Activated CD4-positive, alpha-beta T cell treated with anti-CD3 and anti-CD28 coated beads for 36 hours (primary cell): ENCODE results near the gene RPRD2. TPM values are rescaled to one million over a fixed set of nuclear protein-coding genes. Genes with fewer than 3 reads are reported as not detected.

ENCODE experiments used
- ATAC-seq: fragments of 200-7000 bp; cut with Tn5 transposase; one replicate; pipeline ENCODE4 v1.10.0; 2021; ENCODE audit warnings: mild to moderate bottlenecking, moderate library complexity
- CTCF ChIA-PET: fragments of 350-600 bp; sonication (Branson Sonifier 250); formaldehyde crosslinking; loops from one replicate; lab custom pipeline; 2021; ENCODE audit warnings: antibody characterized with exemption; lab: Charles Lee
- POLR2A ChIA-PET: fragments of 350-600 bp; sonication (Branson Sonifier 250); formaldehyde crosslinking; loops from one replicate; lab custom pipeline; 2021; ENCODE audit warnings: antibody characterized with exemption, inconsistent platforms; lab: Charles Lee
- DNase-seq: peaks from one replicate; pipeline ENCODE4 v3.0.0-alpha.2; 2020
- H3K27ac Mint-ChIP-seq: one replicate; pipeline ENCODE4 v1.8.0; 2021; ENCODE audit warnings: mixed read lengths
- H3K27me3 Mint-ChIP-seq: one replicate; pipeline ENCODE4 v1.8.0; 2021; ENCODE audit warnings: mixed read lengths
- H3K36me3 Mint-ChIP-seq: one replicate; pipeline ENCODE4 v1.8.0; 2021; ENCODE audit warnings: low read depth, mixed read lengths
- H3K4me1 Mint-ChIP-seq: one replicate; pipeline ENCODE4 v1.8.0; 2021; ENCODE audit warnings: mixed read lengths
- H3K4me3 Mint-ChIP-seq: one replicate; pipeline ENCODE4 v1.8.0; 2021; ENCODE audit warnings: mild to moderate bottlenecking, moderate library complexity, mixed read lengths
- H3K9me3 Mint-ChIP-seq: one replicate; pipeline ENCODE4 v1.8.0; 2021; ENCODE audit warnings: low read depth, mixed read lengths
- intact Hi-C, 2 experiments: fragments of 100-400 bp; cut with DNase I in 1 of 2; cut with micrococcal nuclease in 1 of 2; formaldehyde crosslinking; loops; one replicate each; pipeline versions ENCODE4 v1.14.2 to v1.15.1; 2022 to 2024; cut with DNase I, micrococcal nuclease
- total RNA-seq, 2 experiments: library from RNA; stranded (reverse); gene quantifications; one replicate each; pipeline ENCODE4 v1.2.3, GENCODE V29; 2021

The RPRD2 gene
- total RNA-seq, 2 experiments from 2014 or later: 24.4 to 32.2 TPM

- Mint-ChIP-seq H3K4me3 (peak overlapping the region; percentile 91), H3K27me3 (no peaks in the 10 kb centered on the region), H3K27ac (peak overlapping the region; percentile 99), H3K36me3 (peaks cover 26% of the 10 kb centered on the region), H3K9me3 (no peaks in the 10 kb centered on the region), H3K4me1 (peaks cover 19% of the 10 kb centered on the region)
- ChIA-PET POLR2A (interaction anchor here (0.6 to 1.5 kb wide), 13 partner anchors 8 to 480 kb away, joined by 3 to 8 read pairs (median 4); a partner anchor contains a TSS), CTCF (interaction anchor here (0.7 to 1.5 kb wide), 3 partner anchors 41 to 131 kb away, joined by 3 to 4 read pairs (median 4); no protein-coding TSS in a partner anchor)
- ATAC-seq (peak; percentile 37), DNase-seq (peak; percentile 91)
- intact Hi-C loops: loop anchor here (1.0 to 10.0 kb wide), 13 partner anchors 68 to 983 kb away; partner anchors contain the start of genes ANP32E (in 2 of the 2), ENSA (in 2 of the 2), APH1A (in 1 of the 2) and FALEC (in 1 of the 2)
Measured at GRCh38 chr1:150364231-150365003, 470 bp downstream of the RPRD2 start.

DNA sequence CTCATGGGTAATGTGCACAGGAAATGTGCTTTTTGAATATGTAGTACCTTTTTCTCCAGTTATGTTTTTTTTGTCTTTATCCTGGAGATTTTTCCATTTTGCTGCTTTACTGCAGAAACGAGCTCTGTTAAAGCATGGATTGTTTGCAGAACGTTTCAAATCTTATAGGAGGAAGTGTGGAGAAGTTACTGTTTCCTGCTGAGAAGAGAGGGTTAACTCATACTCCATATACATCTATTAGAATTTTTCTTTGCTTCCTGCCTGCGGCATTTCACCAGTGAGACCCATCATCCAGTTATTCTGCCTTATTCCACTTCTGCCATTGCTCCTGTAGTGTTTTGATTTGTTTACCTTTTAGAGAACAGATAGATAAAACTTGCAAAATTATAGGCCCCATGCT is 2.0 kb downstream of the RPRD2 start:
- no peaks in the 10 kb centered on the region for H3K27me3 Mint-ChIP-seq
- POLR2A ChIA-PET: no interaction called here
- no peaks in the 10 kb centered on the region for H3K9me3 Mint-ChIP-seq
- peaks cover 33% of the 10 kb centered on the region for H3K4me1 Mint-ChIP-seq
- ATAC-seq (no peak), DNase-seq (no peak)
- peaks cover 26% of the 10 kb centered on the region for H3K36me3 Mint-ChIP-seq
- H3K27ac Mint-ChIP-seq: peak overlapping the region; percentile 99
- intact Hi-C loops: loop anchor here (2.0 to 10.0 kb wide), 4 partner anchors 66 to 561 kb away; partner anchors contain the start of genes ENSA (in 1 of the 2) and SETDB1 (in 1 of the 2)
- H3K4me3 Mint-ChIP-seq: peak overlapping the region; percentile 91
- CTCF ChIA-PET: no interaction called here

GRCh38 chr1:150366416-150367296 is 2.7 kb downstream of the RPRD2 start:
- DNase-seq (no peak), ATAC-seq (no peak)
- peak overlapping the region; percentile 91 for H3K4me3 Mint-ChIP-seq
- ChIA-PET POLR2A (interaction anchor here (0.5 to 0.6 kb wide), 2 partner anchors 115 to 133 kb away, joined by 3 read pairs; no protein-coding TSS in a partner anchor), CTCF (no interaction called here)
- H3K27ac Mint-ChIP-seq: peak overlapping the region; percentile 99
- peaks cover 40% of the 10 kb centered on the region for H3K4me1 Mint-ChIP-seq
- H3K36me3 Mint-ChIP-seq: peaks cover 28% of the 10 kb centered on the region
- intact Hi-C loops: loop anchor here (5.0 to 10.0 kb wide), 3 partner anchors 66 to 258 kb away; partner anchors contain the start of gene ENSA (in 1 of the 2)
- no peaks in the 10 kb centered on the region for H3K9me3 Mint-ChIP-seq
- no peaks in the 10 kb centered on the region for H3K27me3 Mint-ChIP-seq

DNA sequence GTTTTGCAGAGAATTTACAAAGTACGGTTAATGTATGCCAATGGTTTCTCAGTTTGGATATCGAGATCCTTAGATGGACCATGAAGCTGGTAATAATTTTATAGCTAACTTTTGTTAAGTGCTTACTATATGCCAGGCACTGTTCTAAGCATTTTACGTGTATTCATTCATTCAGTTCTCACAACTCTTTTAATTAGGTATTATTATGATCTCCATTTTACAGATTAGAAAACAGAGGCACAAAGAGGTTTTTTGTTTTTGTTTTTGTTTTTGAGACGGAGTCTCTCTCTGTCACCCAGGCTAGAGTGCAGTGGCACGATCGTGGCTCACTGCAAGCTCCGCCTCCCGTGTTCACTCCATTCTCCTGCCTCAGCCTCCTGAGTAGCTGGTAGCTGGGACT is 7.2 kb downstream of the RPRD2 start:
- DNase-seq (peak; percentile 38), ATAC-seq (no peak)
- Mint-ChIP-seq H3K4me1 (peaks cover 79% of the 10 kb centered on the region), H3K36me3 (peaks cover 23% of the 10 kb centered on the region), H3K9me3 (no peaks in the 10 kb centered on the region), H3K27ac (peak overlapping the region; percentile 7), H3K4me3 (peak overlapping the region; percentile 34), H3K27me3 (no peaks in the 10 kb centered on the region)
- ChIA-PET POLR2A (interaction anchor here (0.9 to 1.3 kb wide), 2 partner anchors 9 to 32 kb away, joined by 3 to 4 read pairs; no protein-coding TSS in a partner anchor), CTCF (interaction anchor here (0.6 to 2.1 kb wide), 6 partner anchors 11 to 635 kb away, joined by 3 to 10 read pairs (median 3); partner anchors contain the start of gene MINDY1)
- intact Hi-C loops: no loop called here

DNA sequence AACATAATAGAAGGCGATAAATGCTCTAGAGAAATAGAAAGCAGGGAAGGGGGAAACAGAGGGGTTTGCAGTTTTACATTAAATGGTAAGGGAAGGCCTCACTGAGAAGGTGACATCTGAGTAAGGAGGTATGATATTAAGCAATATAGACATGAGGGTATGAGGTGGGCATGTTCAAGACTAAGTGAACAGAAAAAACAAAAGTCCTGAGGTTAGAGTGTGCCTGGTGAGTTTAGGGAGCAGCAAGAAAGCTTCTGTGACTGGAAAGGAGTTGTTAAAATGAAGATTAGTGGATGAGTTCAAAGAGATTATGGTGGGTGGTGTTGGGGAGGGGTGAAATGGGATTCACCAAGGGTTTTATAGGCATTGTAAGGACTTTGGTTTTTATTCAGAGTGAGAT is 8.6 kb downstream of the RPRD2 start:
- Mint-ChIP-seq H3K27me3 (no peaks in the 10 kb centered on the region), H3K9me3 (no peaks in the 10 kb centered on the region), H3K4me3 (no peak overlapping the region), H3K36me3 (peaks cover 15% of the 10 kb centered on the region), H3K27ac (peak overlapping the region; percentile 80), H3K4me1 (peaks cover 76% of the 10 kb centered on the region)
- ATAC-seq (peak; percentile 69), DNase-seq (no peak)
- CTCF ChIA-PET: interaction anchor here (0.5 to 2.1 kb wide), 3 partner anchors 10 to 186 kb away, joined by 3 to 10 read pairs (median 5); no protein-coding TSS in a partner anchor
- POLR2A ChIA-PET: interaction anchor here (0.6 to 1.0 kb wide), 4 partner anchors 8 to 206 kb away, joined by 3 to 6 read pairs (median 3); partner anchors contain the start of genes MCL1 and RPRD2
- intact Hi-C loops: no loop called here

DNA sequence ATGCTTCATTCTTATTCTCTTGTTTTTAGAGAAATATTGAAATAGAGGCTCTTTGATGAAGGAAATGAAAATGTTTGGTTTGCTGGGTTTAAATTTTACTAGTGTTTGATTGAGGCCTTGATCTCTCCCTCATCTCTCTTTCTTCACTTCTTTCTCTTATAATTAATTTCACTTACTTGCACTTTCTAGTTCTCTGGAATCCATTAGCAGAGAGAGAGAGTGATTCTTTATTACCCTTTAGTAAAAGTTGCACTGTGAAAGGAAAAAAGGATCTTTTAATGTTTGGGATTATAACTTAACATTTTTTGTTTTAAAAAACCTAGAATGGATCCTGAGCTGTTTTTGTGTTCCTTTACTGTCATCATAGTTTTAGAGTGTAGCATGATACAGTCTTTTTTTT is 12.2 kb downstream of the RPRD2 start:
- no peak for DNase-seq
- Mint-ChIP-seq H3K36me3 (peaks cover 7% of the 10 kb centered on the region), H3K4me3 (no peak overlapping the region), H3K9me3 (no peaks in the 10 kb centered on the region), H3K27me3 (no peaks in the 10 kb centered on the region), H3K27ac (no peak overlapping the region), H3K4me1 (peaks cover 51% of the 10 kb centered on the region)
- intact Hi-C loops: no loop called here
- CTCF ChIA-PET: interaction anchor here (0.8 to 1.0 kb wide), 3 partner anchors 8 to 120 kb away, joined by 3 read pairs; no protein-coding TSS in a partner anchor
- POLR2A ChIA-PET: interaction anchor here (0.6 kb wide), 1 partner anchor 13 kb away, joined by 6 read pairs; no protein-coding TSS in a partner anchor
- no peak for ATAC-seq

DNA sequence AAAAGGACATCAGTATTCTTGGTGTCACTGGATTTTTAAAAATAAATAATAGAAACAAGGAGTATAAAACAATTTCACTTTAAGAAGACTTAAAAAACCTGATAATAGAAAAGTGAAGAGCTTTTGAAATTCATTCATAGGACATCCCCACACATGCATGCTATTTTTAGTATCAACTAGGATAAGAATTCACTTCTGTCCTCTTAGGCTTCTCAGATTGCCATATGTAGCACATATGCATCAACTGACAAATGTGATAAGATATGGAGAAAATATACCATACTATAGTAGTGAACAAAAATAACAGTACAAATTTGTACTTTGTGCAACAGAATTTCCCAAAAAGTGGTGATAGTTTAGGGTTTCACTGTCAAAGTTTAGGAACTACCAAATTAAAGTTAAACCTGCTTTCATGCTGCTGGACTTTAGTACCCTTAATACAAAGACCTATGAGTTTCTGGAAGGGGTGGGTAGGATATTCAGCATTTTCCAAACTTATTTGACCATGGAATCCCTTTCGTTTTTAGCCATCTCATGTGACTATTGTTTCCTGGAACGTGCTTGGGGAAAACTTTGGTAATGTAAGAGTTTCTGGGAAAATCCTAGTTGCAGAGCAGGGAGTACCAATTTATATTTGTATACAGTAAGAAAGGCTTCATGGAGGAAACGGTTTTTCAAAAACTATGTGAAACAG is 19.8 kb downstream of the RPRD2 start:
- Mint-ChIP-seq H3K4me1 (peaks cover 36% of the 10 kb centered on the region), H3K4me3 (no peak overlapping the region), H3K9me3 (no peaks in the 10 kb centered on the region), H3K27ac (no peak overlapping the region), H3K36me3 (peaks cover 5% of the 10 kb centered on the region), H3K27me3 (no peaks in the 10 kb centered on the region)
- ChIA-PET CTCF (no interaction called here), POLR2A (no interaction called here)
- intact Hi-C loops: no loop called here
- DNase-seq: no peak
- ATAC-seq: no peak

DNA sequence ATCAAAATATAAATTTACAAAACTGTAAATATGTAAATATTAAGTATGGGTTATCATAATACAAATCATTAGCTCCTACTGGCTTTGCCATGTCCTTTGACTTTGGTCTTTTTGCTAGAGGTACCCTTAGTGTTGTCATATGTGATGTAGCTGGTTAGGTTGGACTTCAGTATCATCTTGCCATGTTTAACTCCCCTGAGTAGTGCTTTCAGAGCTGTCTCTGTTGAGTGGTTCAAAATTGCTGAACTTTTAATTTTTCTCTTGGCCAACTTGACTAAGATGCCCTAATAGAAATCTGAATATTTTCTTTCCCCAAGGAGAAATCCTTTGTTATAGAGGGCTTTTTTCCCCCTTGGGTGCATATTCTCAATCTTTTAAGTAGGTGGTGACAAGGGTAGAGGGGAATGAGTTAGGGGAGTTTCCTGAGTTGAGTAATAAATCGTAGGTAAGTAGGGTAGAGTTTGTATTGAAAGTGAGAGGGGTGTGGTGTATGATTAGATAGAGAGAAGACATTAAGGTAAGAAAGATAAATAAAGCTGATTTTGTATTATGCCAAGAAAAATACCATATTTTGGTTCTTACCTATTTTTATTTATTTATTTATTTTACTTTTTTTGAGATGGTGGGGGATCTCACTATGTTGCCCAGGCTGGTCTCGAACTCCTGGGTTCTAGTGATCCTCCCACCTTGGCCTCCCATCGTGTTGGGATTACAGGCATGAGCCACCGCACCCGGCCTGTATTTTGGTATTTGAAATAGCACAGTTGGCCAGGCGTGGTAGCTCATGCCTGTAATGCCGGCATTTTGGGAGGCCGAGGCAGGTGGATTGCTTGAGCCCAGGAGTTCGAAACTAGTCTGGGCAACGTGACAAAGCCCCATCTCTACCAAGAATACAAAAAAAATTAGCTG is 21.8 kb downstream of the RPRD2 start:
- ChIA-PET CTCF (interaction anchor here (1.4 kb wide), 1 partner anchor 174 kb away, joined by 4 read pairs; no protein-coding TSS in a partner anchor), POLR2A (interaction anchor here (1.2 kb wide), 1 partner anchor 22 kb away, joined by 3 read pairs; the partner anchor contains the start of gene RPRD2)
- no peaks in the 10 kb centered on the region for H3K9me3 Mint-ChIP-seq
- H3K4me1 Mint-ChIP-seq: peaks cover 52% of the 10 kb centered on the region
- H3K27ac Mint-ChIP-seq: peak overlapping the region; percentile 38
- no peak for DNase-seq
- H3K4me3 Mint-ChIP-seq: no peak overlapping the region
- peaks cover 7% of the 10 kb centered on the region for H3K36me3 Mint-ChIP-seq
- no peaks in the 10 kb centered on the region for H3K27me3 Mint-ChIP-seq
- intact Hi-C loops: no loop called here
- ATAC-seq: peak; percentile 84

- peaks cover 53% of the 10 kb centered on the region for H3K4me1 Mint-ChIP-seq
- intact Hi-C loops: no loop called here
- peaks cover 7% of the 10 kb centered on the region for H3K36me3 Mint-ChIP-seq
- ChIA-PET POLR2A (no interaction called here), CTCF (interaction anchor here (0.5 to 1.4 kb wide), 2 partner anchors 173 to 291 kb away, joined by 3 to 4 read pairs; no protein-coding TSS in a partner anchor)
- no peaks in the 10 kb centered on the region for H3K9me3 Mint-ChIP-seq
- peak overlapping the region; percentile 13 for H3K27ac Mint-ChIP-seq
- DNase-seq: no peak
- no peaks in the 10 kb centered on the region for H3K27me3 Mint-ChIP-seq
- no peak overlapping the region for H3K4me3 Mint-ChIP-seq
- ATAC-seq: no peak
Measured at GRCh38 chr1:150386592-150386991, 22.6 kb downstream of the RPRD2 start.
